Adrenal gland (tissue), 12 donors: Measurements from ENCODE around the gene ZKSCAN1. TPM values are rescaled to one million over a fixed set of nuclear protein-coding genes. Genes with fewer than 3 reads are reported as not detected.

Experiments
- DNase-seq, 7 donors: peaks; one replicate each; pipeline ENCODE4 v3.0.0-alpha.2; 2019 to 2020
- H3K27ac ChIP-seq, 5 donors: fragments of 200-600 bp; sonication (generic) in 4 of 5; 1 replicate in 3 of 5; 2 replicates in 2 of 5; pipeline versions ENCODE4 v1.5.1 to v1.8.0; 2016 to 2020; ENCODE audit warnings: mild to moderate bottlenecking in 1 of 5
- H3K27me3 ChIP-seq: fragments of 200-600 bp; 2 replicates; pipeline ENCODE4 v1.8.0; 2021
- H3K36me3 ChIP-seq, 2 donors: fragments of 200-600 bp; replicated peaks in 1 of 2; 1 replicate in 1 of 2; 2 replicates in 1 of 2; pipeline versions ENCODE4 v1.5.1 to v1.8.0; 2018 to 2022
- H3K4me1 ChIP-seq, 2 donors: fragments of 200-600 bp; replicated peaks in 1 of 2; 1 replicate in 1 of 2; 2 replicates in 1 of 2; pipeline versions ENCODE4 v1.5.1 to v1.8.0; 2018 to 2021
- H3K4me3 ChIP-seq, 4 donors: fragments of 200-600 bp; sonication (generic) in 3 of 4; one replicate each; pipeline ENCODE4 v1.5.1; 2016 to 2018
- H3K9me3 ChIP-seq, 3 donors: fragments of 200-600 bp; sonication (generic) in 1 of 3; replicated peaks in 1 of 3; 1 replicate in 2 of 3; 2 replicates in 1 of 3; pipeline versions ENCODE4 v1.5.1 to v1.8.0; 2016 to 2021
- POLR2A ChIP-seq, 2 donors: fragments of 450-650 bp; IDR thresholded peaks; one replicate each; pipeline ENCODE4 v1.6.1; 2017; ENCODE audit warnings: antibody characterized with exemption in 2 of 2, mild to moderate bottlenecking in 2 of 2, moderate library complexity in 1 of 2
- WGBS, 4 donors: extraction: QIAGEN DNeasy Blood & Tissue Kit in 2 of 4; methylation state at CpG; one replicate each; pipeline versions ENCODE4 v1.1.5 to v1.1.7; 2013 to 2017; 5-methylcytosine and 5-hydroxymethylcytosine counted together
- intact Hi-C, 2 donors: fragments of 100-400 bp; cut with DNase I; formaldehyde crosslinking; loops; one replicate each; pipeline versions ENCODE4 v1.14.1 to v1.15.0; 2022 to 2023
- polyA plus RNA-seq, 3 donors: library from polyadenylated mRNA; stranded (reverse); fragments of 200-250 nt in 2 of 3; fragments of 350-450 nt in 1 of 3; fragmentation: Illumina TruSeq in 1 of 3; extraction: RNeasy Lipid Tissue Mini Kit (QIAGEN cat#74804) in 1 of 3; gene quantifications; one replicate each; pipeline ENCODE4 v1.2.3, GENCODE V29; 2013 to 2014
- total RNA-seq, 9 donors: library from RNA; depleted of rRNA in 4 of 9; stranded (reverse); fragments of >200 nt in 4 of 9; fragments of 120-200 nt in 1 of 9; fragmentation: NEBNext Ultra II Directional in 1 of 9; extraction: Animal tissue kit (Norgen Biotek cat#: 25700) in 1 of 9; gene quantifications; one replicate each; pipeline versions ENCODE4 v1.1.0 to v1.2.4, GENCODE V29; 2013 to 2023
- TF ChIP-seq, protein P1 (sequence below), 6 experiments: fragments of 450-650 bp in 4 of 6; fragments of 200-600 bp in 2 of 6; sonication (generic) in 1 of 6; IDR thresholded peaks; 1 replicate in 5 of 6; 2 replicates in 1 of 6; pipeline versions ENCODE4 v1.5.1 to v1.8.0; 2016 to 2021; ENCODE audit warnings: antibody characterized with exemption in 6 of 6, mild to moderate bottlenecking in 2 of 6, moderate library complexity in 1 of 6
- donor health status: healthy with polysubstance abuse.
- donor health status: Bipolar disorder and iron deficiency.
- donor health status: DM: yes; HTN: yes; CAD: no.
- donor health status: DM: no; HTN: no; CAD: no.
- donor health status: DM: no; HTN: no; CAD: no.
- donor health status: DM: yes; HTN: yes; CAD: no.

ZKSCAN1 gene
- total and polyA plus RNA-seq, 12 donors, result 20.3 to 134 (median 48.9) TPM

DNA sequence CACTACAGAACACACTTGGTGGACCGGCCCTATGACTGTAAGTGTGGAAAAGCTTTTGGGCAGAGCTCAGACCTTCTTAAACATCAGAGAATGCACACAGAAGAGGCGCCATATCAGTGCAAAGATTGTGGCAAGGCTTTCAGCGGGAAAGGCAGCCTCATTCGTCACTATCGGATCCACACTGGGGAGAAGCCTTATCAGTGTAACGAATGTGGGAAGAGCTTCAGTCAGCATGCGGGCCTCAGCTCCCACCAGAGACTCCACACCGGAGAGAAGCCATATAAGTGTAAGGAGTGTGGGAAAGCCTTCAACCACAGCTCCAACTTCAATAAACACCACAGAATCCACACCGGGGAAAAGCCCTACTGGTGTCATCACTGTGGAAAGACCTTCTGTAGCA, 48.8 kb downstream of the ZKSCAN1 start:
- no peak overlapping the region for H3K4me3 ChIP-seq
- no peak for DNase-seq
- H3K4me1 ChIP-seq, result peaks cover 6 to 16% of the 10 kb centered on the region in 2 donors
- WGBS, 4 donors, result 86 to 93% (median 92%) methylated on average over 9 of the region's 9 CpGs
- intact Hi-C loops, result no loop called here
- no peaks in the 10 kb centered on the region for H3K27me3 ChIP-seq
- H3K27ac ChIP-seq, result no peak overlapping the region
- TF ChIP-seq, protein P1, sequence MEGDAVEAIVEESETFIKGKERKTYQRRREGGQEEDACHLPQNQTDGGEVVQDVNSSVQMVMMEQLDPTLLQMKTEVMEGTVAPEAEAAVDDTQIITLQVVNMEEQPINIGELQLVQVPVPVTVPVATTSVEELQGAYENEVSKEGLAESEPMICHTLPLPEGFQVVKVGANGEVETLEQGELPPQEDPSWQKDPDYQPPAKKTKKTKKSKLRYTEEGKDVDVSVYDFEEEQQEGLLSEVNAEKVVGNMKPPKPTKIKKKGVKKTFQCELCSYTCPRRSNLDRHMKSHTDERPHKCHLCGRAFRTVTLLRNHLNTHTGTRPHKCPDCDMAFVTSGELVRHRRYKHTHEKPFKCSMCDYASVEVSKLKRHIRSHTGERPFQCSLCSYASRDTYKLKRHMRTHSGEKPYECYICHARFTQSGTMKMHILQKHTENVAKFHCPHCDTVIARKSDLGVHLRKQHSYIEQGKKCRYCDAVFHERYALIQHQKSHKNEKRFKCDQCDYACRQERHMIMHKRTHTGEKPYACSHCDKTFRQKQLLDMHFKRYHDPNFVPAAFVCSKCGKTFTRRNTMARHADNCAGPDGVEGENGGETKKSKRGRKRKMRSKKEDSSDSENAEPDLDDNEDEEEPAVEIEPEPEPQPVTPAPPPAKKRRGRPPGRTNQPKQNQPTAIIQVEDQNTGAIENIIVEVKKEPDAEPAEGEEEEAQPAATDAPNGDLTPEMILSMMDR (IDR thresholded peaks at IDR 0.05), result no peak
- TF ChIP-seq POLR2A (IDR thresholded peaks at IDR 0.05), result no peak
- H3K36me3 ChIP-seq, result peaks cover 0 to 44% of the 10 kb centered on the region in 2 donors
- H3K9me3 ChIP-seq, result no peaks in the 10 kb centered on the region

DNA sequence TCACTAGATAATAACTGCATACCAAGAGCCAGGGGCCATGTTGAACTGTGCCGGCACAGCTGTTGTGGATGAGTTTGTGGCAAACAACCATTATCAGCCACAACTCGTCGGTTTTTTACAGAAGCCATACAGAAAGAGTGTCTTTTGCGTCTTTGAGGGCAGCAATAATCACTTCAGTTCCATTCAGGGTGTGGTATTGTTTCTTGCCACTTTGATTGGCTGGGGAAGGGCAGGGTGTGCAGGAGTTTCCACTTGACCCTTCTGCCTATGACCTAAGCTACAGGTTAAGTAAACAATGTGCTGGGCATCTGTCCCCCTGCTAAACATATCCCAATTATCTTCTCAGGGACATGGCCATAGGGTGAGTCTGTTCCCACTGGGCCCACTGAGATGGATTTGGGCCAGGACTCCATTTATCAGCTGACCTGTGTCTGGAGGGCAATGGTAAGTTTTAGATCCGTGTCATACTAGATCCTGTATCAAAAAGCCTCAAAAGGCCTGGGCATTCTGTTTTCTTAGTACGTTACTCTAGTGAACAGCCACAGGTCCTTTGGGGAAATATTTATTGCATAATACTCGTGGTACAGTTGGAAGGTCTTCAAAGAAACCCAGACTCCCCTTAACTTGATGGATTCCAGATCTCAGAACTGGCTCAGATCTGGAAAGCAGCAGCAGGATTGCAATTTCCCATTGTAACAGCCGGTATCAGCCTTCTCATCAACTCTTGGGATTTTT, 50.2 kb downstream of the ZKSCAN1 start:
- H3K4me3 ChIP-seq, result no peak overlapping the region
- H3K4me1 ChIP-seq, result peaks cover 6 to 16% of the 10 kb centered on the region in 2 donors
- peaks cover 0 to 42% of the 10 kb centered on the region in 2 donors for H3K36me3 ChIP-seq
- H3K27me3 ChIP-seq, result no peaks in the 10 kb centered on the region
- H3K9me3 ChIP-seq, result peaks cover 0 to under 1% (median 0%) of the 10 kb centered on the region in 3 donors
- H3K27ac ChIP-seq, result peak overlapping the region in 4 of 5 donors; percentile 42 to 73 (median 50)
- TF ChIP-seq, protein P1 (IDR thresholded peaks at IDR 0.05), result no peak
- TF ChIP-seq POLR2A (IDR thresholded peaks at IDR 0.05), result no peak
- intact Hi-C loops, result no loop called here
- 42 to 50% (median 46%) methylated on average over 8 of the region's 8 CpGs for whole genome bisulfite sequencing, 4 donors
- DNase-seq, result peak in 3 of 7 donors; percentile 36 to 63 (median 41)

DNA sequence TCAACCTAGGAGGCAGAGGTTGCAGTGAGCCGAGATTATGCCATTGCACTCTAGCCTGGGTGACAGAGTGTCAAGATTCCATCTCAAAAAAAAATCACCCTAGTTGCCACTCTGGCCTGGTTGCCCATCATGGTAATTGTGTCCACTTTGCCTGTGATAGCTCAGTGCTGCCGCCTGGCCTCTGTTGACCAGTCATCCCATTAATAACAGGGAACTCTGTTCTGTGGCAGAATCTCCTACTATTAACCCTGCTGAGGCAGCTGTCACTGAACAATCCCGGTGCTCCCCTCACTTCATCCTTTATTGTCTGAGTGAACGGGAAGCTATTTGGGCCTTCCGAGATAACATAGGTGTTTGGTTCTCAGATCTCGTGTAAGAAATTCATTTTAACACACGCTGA, 51.6 kb downstream of the ZKSCAN1 start:
- WGBS, 4 donors, result 88 to 96% (median 93%) methylated on average over 6 to 7 of the region's 7 CpGs
- DNase-seq, result no peak
- H3K27ac ChIP-seq, result peak overlapping the region in 1 of 5 donors; percentile 22
- H3K9me3 ChIP-seq, result peaks cover 0 to 14% (median 0%) of the 10 kb centered on the region in 3 donors
- TF ChIP-seq POLR2A (IDR thresholded peaks at IDR 0.05), result no peak
- TF ChIP-seq, protein P1 (IDR thresholded peaks at IDR 0.05), result no peak
- H3K36me3 ChIP-seq, result peaks cover 0 to 52% of the 10 kb centered on the region in 2 donors
- H3K27me3 ChIP-seq, result no peaks in the 10 kb centered on the region
- H3K4me1 ChIP-seq, result peaks cover 6 to 16% of the 10 kb centered on the region in 2 donors
- intact Hi-C loops, result no loop called here
- H3K4me3 ChIP-seq, result no peak overlapping the region

DNA sequence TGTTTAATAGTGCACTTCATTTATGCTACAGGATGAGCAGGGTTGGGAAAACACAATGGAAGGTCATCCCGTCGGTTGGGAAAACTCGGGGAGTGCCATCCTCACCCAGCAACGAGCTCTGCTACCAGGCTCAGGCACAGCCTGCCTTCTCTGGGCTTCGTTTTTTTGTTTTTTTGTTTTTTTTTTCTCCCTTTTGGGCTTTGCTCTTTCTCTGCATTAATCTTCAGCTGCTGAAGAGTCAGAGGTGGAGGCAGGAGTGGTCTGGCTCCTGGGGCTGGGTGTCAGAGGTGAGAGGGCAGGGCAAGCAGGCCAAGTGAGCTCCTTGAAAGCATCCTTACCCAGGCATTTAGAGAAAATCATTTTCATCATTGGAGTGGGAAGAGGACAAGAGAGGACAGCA, 54.6 kb downstream of the ZKSCAN1 start:
- TF ChIP-seq, protein P1 (IDR thresholded peaks at IDR 0.05), result no peak
- no peak for TF ChIP-seq POLR2A (IDR thresholded peaks at IDR 0.05)
- H3K36me3 ChIP-seq, result peaks cover 0 to 59% of the 10 kb centered on the region in 2 donors
- no peak overlapping the region for H3K27ac ChIP-seq
- H3K4me3 ChIP-seq, result no peak overlapping the region
- H3K9me3 ChIP-seq, result peaks cover 0 to 19% (median 0%) of the 10 kb centered on the region in 3 donors
- H3K4me1 ChIP-seq, result peaks cover 6 to 14% of the 10 kb centered on the region in 2 donors
- WGBS, 4 donors, result 95 to 99% (median 97%) methylated on average over 5 of the region's 5 CpGs
- intact Hi-C loops, result no loop called here
- DNase-seq, result no peak
- H3K27me3 ChIP-seq, result no peaks in the 10 kb centered on the region
